ENCODE results near the gene DEGS2. TPM values are rescaled to one million over a fixed set of nuclear protein-coding genes. Genes with fewer than 3 reads are reported as not detected.

The DEGS2 gene
- total RNA-seq, 1 experiment from 2014 or later = 1.8 TPM

DNA sequence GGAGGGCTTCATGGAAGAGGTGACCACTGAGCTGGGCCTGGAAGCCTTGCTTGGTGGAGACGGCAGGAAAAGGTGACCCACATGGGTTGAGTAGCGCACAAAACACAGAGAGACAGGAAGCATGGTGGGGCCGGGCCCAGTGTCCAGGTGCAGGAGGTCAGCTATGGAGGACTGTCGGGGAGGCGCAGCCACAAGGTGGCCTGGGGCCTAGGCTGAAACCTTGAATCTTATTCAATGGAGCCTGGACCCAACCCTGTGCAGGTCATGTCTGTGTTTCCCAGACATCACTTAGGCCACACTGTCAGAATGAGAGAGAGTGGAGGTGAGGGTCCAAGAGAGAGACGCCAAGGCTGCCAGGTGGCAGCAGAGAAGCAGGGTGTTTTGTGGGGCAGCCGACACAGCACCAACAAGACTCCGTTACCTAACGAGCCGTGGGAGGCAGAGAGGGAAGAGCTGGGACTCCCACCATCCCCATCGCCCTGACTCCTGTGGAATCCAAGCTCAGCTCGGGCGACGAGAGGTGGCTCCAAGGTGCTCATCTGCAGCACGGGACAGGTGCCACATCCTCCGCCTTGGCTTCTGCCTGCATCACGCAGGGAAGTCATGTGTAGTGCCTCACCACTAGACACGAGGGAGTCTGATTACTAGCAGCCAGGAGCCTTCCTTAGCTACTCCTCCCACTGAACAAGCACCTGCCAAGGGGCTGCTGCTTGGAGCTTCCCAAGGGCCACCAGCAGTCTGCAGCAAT lies 38.7 kb downstream of the DEGS2 start (continued):
- TF ChIP-seq YY1 (IDR thresholded peaks at IDR 0.05; ENCODE audit: extremely low read depth, insufficient replicate concordance, low read depth, low read length) (no peak), POLR2A (IDR thresholded peaks at IDR 0.05; ENCODE audit: borderline replicate concordance, extremely low read depth, insufficient read depth, insufficient read length) (no peak), CTCF (IDR thresholded peaks at IDR 0.05 in 2 of 3, conservative IDR thresholded peaks at IDR 0.05 in 1 of 3; ENCODE audit: borderline replicate concordance in 1 of 3, insufficient read depth in 1 of 3, low read depth in 2 of 3, low read length in 2 of 3) (no peak)

- no peak for ATAC-seq
- Histone ChIP-seq H3K9me2 (ENCODE audit: insufficient read depth) (no peaks in the 10 kb centered on the region), H2AFZ (ENCODE audit: low read depth, low read length, poor library complexity, severe bottlenecking) (no peak overlapping the region), H3K9me3 (ENCODE audit: control insufficient read depth in 1 of 2, insufficient read depth in 1 of 2, low read depth in 1 of 2, low read length in 2 of 2) (no peaks in the 10 kb centered on the region), H4K20me1 (ENCODE audit: insufficient read depth) (no peaks in the 10 kb centered on the region), H3K27ac (ENCODE audit: low read depth, low read length) (no peak overlapping the region), H3K4me1 (ENCODE audit: control insufficient read depth in 1 of 2, insufficient read depth in 2 of 2, low read length in 2 of 2) (no peaks in the 10 kb centered on the region), H3K36me3 (ENCODE audit: control insufficient read depth in 1 of 2, insufficient read depth in 2 of 2, low read length in 2 of 2) (no peaks in the 10 kb centered on the region), H3K4me2 (ENCODE audit: low read length) (no peak overlapping the region), H3K9ac (ENCODE audit: low read length) (no peak overlapping the region), H3K27me3 (ENCODE audit: insufficient read depth, low read length) (no peaks in the 10 kb centered on the region), H3K79me2 (ENCODE audit: insufficient read depth, low read length) (no peaks in the 10 kb centered on the region), H3K4me3 (replicated peaks in 1 of 2; ENCODE audit: low read depth in 1 of 2, low read length in 2 of 2) (no peak overlapping the region)
- intact Hi-C loops (cut with micrococcal nuclease) = no loop called here
- no peak for DNase-seq (ENCODE audit: low read depth, low spot score)
- ChIA-PET POLR2A (no interaction called here), CTCF (no interaction called here), RAD21 (ENCODE audit: low non-redundant PET in 1 of 2, low total read pairs in 2 of 2, uncharacterized antibody in 2 of 2, unreplicated experiment in 2 of 2) (no interaction called here)
- no TSS peak for BruUV-seq (replicated peaks)
- TF ChIP-seq CEBPB (IDR thresholded peaks at IDR 0.05; ENCODE audit: low read depth) (no peak), YY1 (IDR thresholded peaks at IDR 0.05; ENCODE audit: extremely low read depth, insufficient replicate concordance, low read depth, low read length) (no peak), EZH2phosphoT487 (IDR thresholded peaks at IDR 0.05; ENCODE audit: borderline replicate concordance) (no peak), SRF (IDR thresholded peaks at IDR 0.05; ENCODE audit: low read depth) (no peak), ATF3 (IDR thresholded peaks at IDR 0.05) (no peak), RAD21 (IDR thresholded peaks at IDR 0.05; ENCODE audit: low read depth) (no peak), SP1 (IDR thresholded peaks at IDR 0.05; ENCODE audit: low read depth) (no peak), ELF1 (IDR thresholded peaks at IDR 0.05; ENCODE audit: borderline replicate concordance, low read depth) (no peak), FOSL1 (IDR thresholded peaks at IDR 0.05; ENCODE audit: low read depth) (no peak)
- TF ChIP-seq, protein P1, sequence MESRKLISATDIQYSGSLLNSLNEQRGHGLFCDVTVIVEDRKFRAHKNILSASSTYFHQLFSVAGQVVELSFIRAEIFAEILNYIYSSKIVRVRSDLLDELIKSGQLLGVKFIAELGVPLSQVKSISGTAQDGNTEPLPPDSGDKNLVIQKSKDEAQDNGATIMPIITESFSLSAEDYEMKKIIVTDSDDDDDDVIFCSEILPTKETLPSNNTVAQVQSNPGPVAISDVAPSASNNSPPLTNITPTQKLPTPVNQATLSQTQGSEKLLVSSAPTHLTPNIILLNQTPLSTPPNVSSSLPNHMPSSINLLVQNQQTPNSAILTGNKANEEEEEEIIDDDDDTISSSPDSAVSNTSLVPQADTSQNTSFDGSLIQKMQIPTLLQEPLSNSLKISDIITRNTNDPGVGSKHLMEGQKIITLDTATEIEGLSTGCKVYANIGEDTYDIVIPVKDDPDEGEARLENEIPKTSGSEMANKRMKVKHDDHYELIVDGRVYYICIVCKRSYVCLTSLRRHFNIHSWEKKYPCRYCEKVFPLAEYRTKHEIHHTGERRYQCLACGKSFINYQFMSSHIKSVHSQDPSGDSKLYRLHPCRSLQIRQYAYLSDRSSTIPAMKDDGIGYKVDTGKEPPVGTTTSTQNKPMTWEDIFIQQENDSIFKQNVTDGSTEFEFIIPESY (IDR thresholded peaks at IDR 0.05; ENCODE audit: extremely low read depth, insufficient replicate concordance, low read length) = no peak
Observed at GRCh38 chr14:100119251-100119650, 40.2 kb downstream of the DEGS2 start.
